SK-N-SH (cell line): ENCODE data around the gene UPP1. TPM values are rescaled to one million over a fixed set of nuclear protein-coding genes. Genes with fewer than 3 reads are reported as not detected.

ENCODE experiments used
- CTCF ChIA-PET: fragments of 300-600, 350-600 bp; formaldehyde crosslinking; extraction: SDS; loops from one replicate; lab custom pipeline; 2021; lab: Yijun Ruan, JAX
- POLR2A ChIA-PET: fragments of 350-600 bp; sonication (Branson Sonifier 250); formaldehyde crosslinking; extraction: SDS; loops from one replicate; lab custom pipeline; 2020; ENCODE audit warnings: antibody characterized with exemption, inconsistent platforms; lab: Yijun Ruan, JAX
- DNase-seq: peaks from one replicate; pipeline ENCODE4 v3.0.0; 2012
- H2AFZ ChIP-seq: fragments of 200-600 bp; sonication (generic); 2 replicates; pipeline ENCODE4 v1.8.1; 2016; ENCODE audit warnings: antibody characterized with exemption, mild to moderate bottlenecking, low read depth
- H3F3A ChIP-seq: fragments of 200-600 bp; sonication (generic); replicated peaks from 2 replicates; pipeline ENCODE3; 2016; ENCODE audit warnings: antibody characterized with exemption, mild to moderate bottlenecking; ENCODE audit not compliant: insufficient read depth
- H3K27ac ChIP-seq, 2 experiments: fragments of 200-500 bp in 1 of 2; fragments of 200-600 bp in 1 of 2; sonication (Bioruptor generic) in 1 of 2; sonication (generic), shearing (Covaris generic) in 1 of 2; 2 replicates each; pipeline versions ENCODE4 v1.5.1 to v1.6.1; 2014 to 2016; ENCODE audit warnings: low read depth in 2 of 2, inconsistent platforms in 1 of 2, low read length in 1 of 2, mild to moderate bottlenecking in 1 of 2, mixed read lengths in 1 of 2
- H3K27me3 ChIP-seq: fragments of 200-600 bp; sonication (generic), shearing (Covaris generic); 2 replicates; pipeline ENCODE4 v1.6.1; 2016; ENCODE audit warnings: mixed run types; ENCODE audit not compliant: insufficient read depth
- H3K36me3 ChIP-seq, 2 experiments: fragments of 200-500 bp in 1 of 2; fragments of 200-600 bp in 1 of 2; sonication (Bioruptor generic) in 1 of 2; sonication (generic) in 1 of 2; replicated peaks in 1 of 2; 2 replicates each; pipeline versions ENCODE3 to v1.5.1; 2014 to 2016; ENCODE audit warnings: low read length in 1 of 2, mild to moderate bottlenecking in 1 of 2; ENCODE audit not compliant: insufficient read depth in 2 of 2, control insufficient read depth in 1 of 2
- H3K4me1 ChIP-seq, 2 experiments: fragments of 200-500 bp in 1 of 2; fragments of 200-600 bp in 1 of 2; sonication (Bioruptor generic) in 1 of 2; sonication (generic), shearing (Covaris generic) in 1 of 2; 2 replicates each; pipeline versions ENCODE4 v1.5.1 to v1.6.1; 2014 to 2016; ENCODE audit warnings: low read depth in 1 of 2, low read length in 1 of 2, mixed run types in 1 of 2; ENCODE audit not compliant: insufficient read depth in 2 of 2, control insufficient read depth in 1 of 2
- H3K4me2 ChIP-seq: fragments of 200-600 bp; sonication (generic), shearing (Covaris generic); 2 replicates; pipeline ENCODE4 v1.6.1; 2017; ENCODE audit warnings: mixed run types
- H3K4me3 ChIP-seq, 2 experiments: fragments of 200-500 bp in 1 of 2; fragments of 200-600 bp in 1 of 2; sonication (Bioruptor generic) in 1 of 2; sonication (generic), shearing (Covaris generic) in 1 of 2; 2 replicates each; pipeline versions ENCODE4 v1.5.1 to v1.8.1; 2014 to 2016; ENCODE audit warnings: low read depth in 2 of 2, inconsistent platforms in 1 of 2, low read length in 1 of 2, mild to moderate bottlenecking in 1 of 2, mixed read lengths in 1 of 2, moderate library complexity in 1 of 2
- H3K79me2 ChIP-seq: fragments of 200-600 bp; sonication (generic); 2 replicates; pipeline ENCODE4 v1.8.1; 2017; ENCODE audit warnings: mild to moderate bottlenecking; ENCODE audit not compliant: insufficient read depth
- H3K9ac ChIP-seq: fragments of 200-600 bp; sonication (generic); 2 replicates; pipeline ENCODE4 v1.6.1; 2017; ENCODE audit warnings: mixed run types
- H3K9me2 ChIP-seq: fragments of 200-600 bp; sonication (generic); 2 replicates; pipeline ENCODE4 v1.6.1; 2017; ENCODE audit warnings: mixed run types
- H3K9me3 ChIP-seq: fragments of 200-600 bp; sonication (generic); 2 replicates; pipeline ENCODE4 v1.6.1; 2017; ENCODE audit warnings: mixed run types, mild to moderate bottlenecking, moderate library complexity
- H4K20me1 ChIP-seq: fragments of 200-600 bp; sonication (generic); 2 replicates; pipeline ENCODE4 v1.6.1; 2017; ENCODE audit warnings: mild to moderate bottlenecking, mixed run types; ENCODE audit not compliant: insufficient read depth
- ELF1 ChIP-seq: IDR thresholded peaks from 2 replicates; pipeline ENCODE4 v1.4.0; 2012
- EZH2phosphoT487 ChIP-seq: fragments of 200-600 bp; sonication (generic); IDR thresholded peaks from 2 replicates; pipeline ENCODE4 v1.6.1; 2017; ENCODE audit warnings: low read depth, mixed run types, mild to moderate bottlenecking, antibody characterized with exemption, moderate library complexity, borderline replicate concordance
- FOXJ3 ChIP-seq: sonication (generic); formaldehyde crosslinking; IDR thresholded peaks from 2 replicates; pipeline ENCODE4 v1.5.1; 2020; ENCODE audit warnings: mild to moderate bottlenecking, missing genetic modification reagents
- FOXM1 ChIP-seq: IDR thresholded peaks from 2 replicates; pipeline ENCODE4 v1.4.0; 2012; ENCODE audit warnings: low read depth, mild to moderate bottlenecking
- IRF3 ChIP-seq: fragments of 150-350 bp; IDR thresholded peaks from 2 replicates; pipeline ENCODE4 v1.6.1; 2016; ENCODE audit warnings: mild to moderate bottlenecking, low read depth, low read length
- JUND ChIP-seq: IDR thresholded peaks from 2 replicates; pipeline ENCODE4 v1.4.0; 2012
- NFIC ChIP-seq: IDR thresholded peaks from 2 replicates; pipeline ENCODE4 v1.4.0; 2012; ENCODE audit warnings: borderline replicate concordance
- RAD21 ChIP-seq: IDR thresholded peaks from 2 replicates; pipeline ENCODE4 v1.6.1; 2012; ENCODE audit warnings: mild to moderate bottlenecking, low read length
- RCOR1 ChIP-seq: fragments of 150-350 bp; IDR thresholded peaks from 2 replicates; pipeline ENCODE4 v1.6.1; 2017; ENCODE audit warnings: antibody characterized with exemption, low read length
- REST ChIP-seq: IDR thresholded peaks from 2 replicates; pipeline ENCODE4 v1.6.1; 2012; ENCODE audit warnings: mild to moderate bottlenecking, low read depth, low read length, moderate library complexity
- RFX5 ChIP-seq: IDR thresholded peaks from 2 replicates; pipeline ENCODE4 v1.6.1; 2012; ENCODE audit warnings: mild to moderate bottlenecking, improper control_type of control experiment, low read length
- SIN3A ChIP-seq: IDR thresholded peaks from 2 replicates; pipeline ENCODE4 v1.6.1; 2012; ENCODE audit warnings: low read depth, mild to moderate bottlenecking, low read length, moderate library complexity, borderline replicate concordance
- TAF1 ChIP-seq: IDR thresholded peaks from 2 replicates; pipeline ENCODE4 v1.6.1; 2012; ENCODE audit warnings: low read depth, mild to moderate bottlenecking, low read length, moderate library complexity, borderline replicate concordance
- TCF12 ChIP-seq: IDR thresholded peaks from 2 replicates; pipeline ENCODE4 v1.4.0; 2012
- TEAD4 ChIP-seq: IDR thresholded peaks from 2 replicates; pipeline ENCODE4 v1.4.0; 2012; ENCODE audit warnings: mild to moderate bottlenecking, borderline replicate concordance; ENCODE audit not compliant: insufficient read depth
- USF1 ChIP-seq: IDR thresholded peaks from 2 replicates; pipeline ENCODE4 v1.4.0; 2012; ENCODE audit warnings: low read depth, borderline replicate concordance
- YY1 ChIP-seq: IDR thresholded peaks from 2 replicates; pipeline ENCODE4 v1.4.0; 2012; ENCODE audit warnings: low read depth, mild to moderate bottlenecking
- WGBS: methylation state at CpG from one replicate; pipeline ENCODE4 v1.1.6; 2017; ENCODE audit warnings: low lambda C conversion rate; 5-methylcytosine and 5-hydroxymethylcytosine counted together
- polyA plus RNA-seq, 3 experiments: library from polyadenylated mRNA; depleted of rRNA; stranded (reverse); fragments of >200 nt; gene quantifications; 2 replicates each; pipeline ENCODE4 v1.2.3, GENCODE V29; 2012
- TF ChIP-seq, protein P1 (sequence below): fragments of 150-350 bp; IDR thresholded peaks from 2 replicates; pipeline ENCODE4 v1.6.1; 2017; ENCODE audit warnings: antibody characterized with exemption, low read length, low read depth, borderline replicate concordance

Gene UPP1
- polyA plus RNA-seq, 1 of the 3 experiments (the other 2 are of a cell fraction): 56.9 TPM

- Histone ChIP-seq H3F3A (no peaks in the 10 kb centered on the region), H3K9me2 (no peaks in the 10 kb centered on the region), H3K79me2 (no peaks in the 10 kb centered on the region), H3K4me2 (no peak overlapping the region), H3K9ac (no peak overlapping the region), H3K27ac (no peak overlapping the region), H3K36me3 (no peaks in the 10 kb centered on the region), H3K4me1 (0 out of 4 replicates have a peak, but pooled peaks cover 0 to 1% of the 10 kb centered on the region in 2 experiments), H4K20me1 (no peaks in the 10 kb centered on the region), H3K9me3 (no peaks in the 10 kb centered on the region), H3K27me3 (no peaks in the 10 kb centered on the region), H3K4me3 (no peak overlapping the region), H2AFZ (no peak overlapping the region)
- CTCF ChIA-PET: interaction anchor here (1.3 to 1.5 kb wide), 2 partner anchors 10 to 15 kb away, joined by 3 to 6 read pairs; no protein-coding TSS in a partner anchor
- POLR2A ChIA-PET: no interaction called here
- TF ChIP-seq FOXM1 (no peak), USF1 (no peak), RCOR1 (no peak), TCF12 (no peak), ELF1 (no peak), TEAD4 (no peak), FOXJ3 (CRISPR knock-in tag) (no peak), SIN3A (no peak), IRF3 (no peak), RFX5 (no peak), JUND (no peak), YY1 (no peak), RAD21 (no peak), TAF1 (no peak), NFIC (no peak)
- TF ChIP-seq, protein P1, sequence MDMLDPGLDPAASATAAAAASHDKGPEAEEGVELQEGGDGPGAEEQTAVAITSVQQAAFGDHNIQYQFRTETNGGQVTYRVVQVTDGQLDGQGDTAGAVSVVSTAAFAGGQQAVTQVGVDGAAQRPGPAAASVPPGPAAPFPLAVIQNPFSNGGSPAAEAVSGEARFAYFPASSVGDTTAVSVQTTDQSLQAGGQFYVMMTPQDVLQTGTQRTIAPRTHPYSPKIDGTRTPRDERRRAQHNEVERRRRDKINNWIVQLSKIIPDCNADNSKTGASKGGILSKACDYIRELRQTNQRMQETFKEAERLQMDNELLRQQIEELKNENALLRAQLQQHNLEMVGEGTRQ: no peak
- DNase-seq: no peak
- 81% methylated on average over 8 of the region's 8 CpGs for WGBS
Measured at GRCh38 chr7:48048113-48048512, 41.0 kb upstream of the UPP1 start.

DNA sequence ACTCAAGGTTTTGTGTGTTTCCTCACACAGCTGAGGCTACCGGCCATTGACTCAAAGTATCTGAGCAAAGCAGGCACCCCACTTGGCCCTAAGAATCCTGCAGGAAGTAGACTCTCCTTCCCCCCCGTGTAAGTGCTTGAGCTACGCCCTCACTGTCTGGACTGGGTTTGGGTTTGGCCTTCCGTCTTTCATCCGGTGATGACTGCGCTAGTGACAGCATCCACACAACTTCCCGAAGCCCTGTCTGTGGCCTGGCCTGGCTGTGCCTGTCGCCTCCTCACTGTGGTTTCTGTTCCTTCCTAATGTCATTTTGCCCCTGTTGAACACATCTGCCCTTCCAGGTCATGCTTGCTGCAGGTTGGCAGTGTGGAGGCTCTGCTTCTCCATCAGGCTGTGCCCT lies 39.2 kb upstream of the UPP1 start:
- H3K4me2 ChIP-seq: no peak overlapping the region
- 85% methylated on average over 8 of the region's 8 CpGs for WGBS
- no peaks in the 10 kb centered on the region for H3F3A ChIP-seq
- H3K27ac ChIP-seq: no peak overlapping the region
- H2AFZ ChIP-seq: no peak overlapping the region
- no peak for DNase-seq
- H3K9ac ChIP-seq: no peak overlapping the region
- no peaks in the 10 kb centered on the region for H3K79me2 ChIP-seq
- H4K20me1 ChIP-seq: no peaks in the 10 kb centered on the region
- H3K4me3 ChIP-seq: no peak overlapping the region
- no peaks in the 10 kb centered on the region for H3K9me3 ChIP-seq
- H3K27me3 ChIP-seq: no peaks in the 10 kb centered on the region
- H3K9me2 ChIP-seq: no peaks in the 10 kb centered on the region
- POLR2A ChIA-PET: no interaction called here
- H3K4me1 ChIP-seq: no peaks in the 10 kb centered on the region
- CTCF ChIA-PET: interaction anchor here (1.3 kb wide), 1 partner anchor 104 kb away, joined by 4 read pairs; no protein-coding TSS in a partner anchor
- H3K36me3 ChIP-seq: no peaks in the 10 kb centered on the region
- TF ChIP-seq IRF3 (no peak), FOXJ3 (CRISPR knock-in tag) (no peak), REST (no peak), EZH2phosphoT487 (no peak), USF1 (no peak), RFX5 (no peak), NFIC (no peak)
